Body of pancreas (tissue), 4 donors: ENCODE measurements around the gene SATB2. TPM values are rescaled to one million over a fixed set of nuclear protein-coding genes. Genes with fewer than 3 reads are reported as not detected.

Experiments
- ATAC-seq: fragments of 150-250 bp; one replicate; pipeline ENCODE4 v1.9.1; 2016
- DNase-seq, 4 donors: peaks; one replicate each; pipeline ENCODE4 v3.0.0-alpha.2; 2019
- H3K27ac ChIP-seq, 4 donors: fragments of 200-600 bp; sonication (generic); 1 replicate in 3 of 4; 2 replicates in 1 of 4; pipeline versions ENCODE4 v1.5.1 to v1.6.1; 2016 to 2019; ENCODE audit warnings: mild to moderate bottlenecking in 1 of 4, mixed read lengths in 1 of 4, moderate library complexity in 1 of 4
- H3K27me3 ChIP-seq, 2 donors: fragments of 200-600 bp; sonication (generic); one replicate each; pipeline ENCODE4 v1.6.0; 2016; ENCODE audit warnings: mild to moderate bottlenecking in 1 of 2
- H3K36me3 ChIP-seq, 2 donors: fragments of 200-600 bp; sonication (generic); replicated peaks in 1 of 2; 2 replicates each; pipeline ENCODE4 v1.5.1; 2016; ENCODE audit warnings: low read depth in 2 of 2; ENCODE audit not compliant: insufficient read depth in 1 of 2
- H3K4me1 ChIP-seq: fragments of 200-600 bp; sonication (generic); one replicate; pipeline ENCODE4 v1.6.0; 2016
- H3K4me3 ChIP-seq, 2 donors: fragments of 200-600 bp; sonication (generic); 1 replicate in 1 of 2; 2 replicates in 1 of 2; pipeline ENCODE4 v1.5.1; 2016 to 2019
- H3K9me3 ChIP-seq, 3 donors: fragments of 200-600 bp; sonication (generic); 1 replicate in 2 of 3; 2 replicates in 1 of 3; pipeline ENCODE4 v1.5.1; 2016
- POLR2A ChIP-seq, 3 donors: fragments of 450-650 bp; IDR thresholded peaks; one replicate each; pipeline ENCODE4 v1.6.1; 2016; ENCODE audit warnings: antibody characterized with exemption in 3 of 3, mild to moderate bottlenecking in 2 of 3
- WGBS, 2 donors: methylation state at CpG; one replicate each; pipeline ENCODE4 v1.1.5; 2017; 5-methylcytosine and 5-hydroxymethylcytosine counted together
- intact Hi-C: fragments of 100-400 bp; cut with DNase I; formaldehyde crosslinking; loops from one replicate; pipeline ENCODE4 v1.15.1; 2023
- total RNA-seq, 2 donors: library from RNA; depleted of rRNA; stranded (reverse); fragments of >200 nt; gene quantifications; one replicate each; pipeline ENCODE4 v1.1.0, GENCODE V29; 2016
- TF ChIP-seq, protein P1 (sequence below), 7 experiments: fragments of 450-650 bp in 4 of 7; fragments of 200-600 bp in 3 of 7; sonication (generic) in 3 of 7; IDR thresholded peaks; one replicate each; pipeline ENCODE4 v1.5.1; 2016 to 2019; ENCODE audit warnings: antibody characterized with exemption in 7 of 7

The SATB2 gene
- total RNA-seq, 2 donors from 2014 or later = 2.6 to 4.3 TPM

GRCh38 chr2:199464606-199465352, 7.0 kb upstream of the SATB2 start:
- Histone ChIP-seq H3K4me1 (peaks cover 42% of the 10 kb centered on the region), H3K9me3 (no peaks in the 10 kb centered on the region), H3K27ac (no peak overlapping the region), H3K27me3 (peaks cover 4 to 63% of the 10 kb centered on the region in 2 donors), H3K4me3 (no peak overlapping the region), H3K36me3 (no peaks in the 10 kb centered on the region)
- 8 to 31% methylated on average over 13 to 36 of the region's 46 CpGs for WGBS, 2 donors
- no peak for TF ChIP-seq POLR2A (IDR thresholded peaks at IDR 0.05)
- TF ChIP-seq, protein P1, sequence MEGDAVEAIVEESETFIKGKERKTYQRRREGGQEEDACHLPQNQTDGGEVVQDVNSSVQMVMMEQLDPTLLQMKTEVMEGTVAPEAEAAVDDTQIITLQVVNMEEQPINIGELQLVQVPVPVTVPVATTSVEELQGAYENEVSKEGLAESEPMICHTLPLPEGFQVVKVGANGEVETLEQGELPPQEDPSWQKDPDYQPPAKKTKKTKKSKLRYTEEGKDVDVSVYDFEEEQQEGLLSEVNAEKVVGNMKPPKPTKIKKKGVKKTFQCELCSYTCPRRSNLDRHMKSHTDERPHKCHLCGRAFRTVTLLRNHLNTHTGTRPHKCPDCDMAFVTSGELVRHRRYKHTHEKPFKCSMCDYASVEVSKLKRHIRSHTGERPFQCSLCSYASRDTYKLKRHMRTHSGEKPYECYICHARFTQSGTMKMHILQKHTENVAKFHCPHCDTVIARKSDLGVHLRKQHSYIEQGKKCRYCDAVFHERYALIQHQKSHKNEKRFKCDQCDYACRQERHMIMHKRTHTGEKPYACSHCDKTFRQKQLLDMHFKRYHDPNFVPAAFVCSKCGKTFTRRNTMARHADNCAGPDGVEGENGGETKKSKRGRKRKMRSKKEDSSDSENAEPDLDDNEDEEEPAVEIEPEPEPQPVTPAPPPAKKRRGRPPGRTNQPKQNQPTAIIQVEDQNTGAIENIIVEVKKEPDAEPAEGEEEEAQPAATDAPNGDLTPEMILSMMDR (IDR thresholded peaks at IDR 0.05) = no peak
- DNase-seq (no peak), ATAC-seq (no peak)
- intact Hi-C loops = no loop called here

- H3K4me1 ChIP-seq = peaks cover 34% of the 10 kb centered on the region
- intact Hi-C loops = no loop called here
- WGBS, 2 donors = 6 to 10% methylated on average over 35 to 61 of the region's 64 CpGs
- peaks cover 4 to 60% of the 10 kb centered on the region in 2 donors for H3K27me3 ChIP-seq
- no peaks in the 10 kb centered on the region for H3K9me3 ChIP-seq
- H3K27ac ChIP-seq = no peak overlapping the region
- H3K36me3 ChIP-seq = no peaks in the 10 kb centered on the region
- DNase-seq (no peak), ATAC-seq (no peak)
- peak overlapping the region in 1 of 2 donors; percentile 43 for H3K4me3 ChIP-seq
- TF ChIP-seq POLR2A (IDR thresholded peaks at IDR 0.05) = no peak
- TF ChIP-seq, protein P1 (IDR thresholded peaks at IDR 0.05) = peak in 1 of 7 experiments; percentile 2
These were observed 6.2 kb upstream of the SATB2 start for GRCh38 chr2:199463708-199464605.

GRCh38 chr2:199462956-199463692, 5.4 kb upstream of the SATB2 start:
- intact Hi-C loops = no loop called here
- H3K36me3 ChIP-seq = no peaks in the 10 kb centered on the region
- WGBS, 2 donors = 2% methylated on average over 35 to 63 of the region's 63 CpGs
- peak; percentile 73 to 80 (median 77) for DNase-seq
- peaks cover 4 to 52% of the 10 kb centered on the region in 2 donors for H3K27me3 ChIP-seq
- H3K4me1 ChIP-seq = peaks cover 27% of the 10 kb centered on the region
- H3K9me3 ChIP-seq = no peaks in the 10 kb centered on the region
- no peak overlapping the region for H3K27ac ChIP-seq
- ATAC-seq = peak; percentile 58
- TF ChIP-seq, protein P1 (IDR thresholded peaks at IDR 0.05) = peak; percentile 66 to 74 (median 70)
- peak in 2 of 3 donors; percentile 23 to 29 for TF ChIP-seq POLR2A (IDR thresholded peaks at IDR 0.05)
- H3K4me3 ChIP-seq = peak overlapping the region; percentile 9 to 43

DNA sequence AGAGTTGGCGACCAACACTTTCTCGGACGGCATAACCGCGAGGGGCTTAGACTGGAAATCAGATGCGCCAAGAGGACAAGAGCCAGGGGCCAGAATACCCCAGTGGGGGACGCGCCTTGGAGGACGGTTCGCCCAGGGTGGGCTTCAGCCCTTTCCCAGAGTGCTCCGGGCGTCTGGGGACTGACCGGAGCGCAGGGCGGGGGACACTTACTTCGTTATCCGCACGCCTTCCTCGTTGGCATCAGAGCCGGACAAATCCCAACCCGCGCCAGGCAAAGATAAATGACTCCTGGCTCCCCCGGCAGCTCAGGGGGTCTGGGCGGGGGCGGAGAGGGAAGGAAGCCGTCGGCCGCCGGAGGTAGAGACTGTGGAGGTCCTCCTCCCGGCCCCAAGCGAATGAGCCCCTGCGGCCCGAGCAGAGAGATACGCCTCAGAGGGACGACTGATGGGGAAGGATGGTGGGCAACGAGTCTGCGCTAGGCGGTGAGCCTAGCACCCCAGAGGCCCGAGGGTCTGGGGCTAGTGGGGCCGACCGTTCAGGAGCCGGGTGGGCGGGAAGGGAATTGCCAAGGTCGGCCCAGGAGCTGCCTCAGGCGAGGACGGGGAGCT, 4.7 kb upstream of the SATB2 start:
- no peak for ATAC-seq
- intact Hi-C loops = no loop called here
- no peaks in the 10 kb centered on the region for H3K36me3 ChIP-seq
- DNase-seq = no peak
- no peaks in the 10 kb centered on the region for H3K9me3 ChIP-seq
- no peak overlapping the region for H3K27ac ChIP-seq
- H3K4me1 ChIP-seq = peaks cover 32% of the 10 kb centered on the region
- WGBS, 2 donors = 15 to 30% methylated on average over 32 to 46 of the region's 46 CpGs
- peaks cover 4 to 46% of the 10 kb centered on the region in 2 donors for H3K27me3 ChIP-seq
- TF ChIP-seq, protein P1 (IDR thresholded peaks at IDR 0.05) = no peak
- TF ChIP-seq POLR2A (IDR thresholded peaks at IDR 0.05) = no peak
- H3K4me3 ChIP-seq = no peak overlapping the region
